GM19455 (cell line): Measurements from ENCODE around the gene KRT77.
"Not testable (repeated sequence)": the region's sequence is repeated elsewhere in the genome, so short reads cannot be mapped to it uniquely, and the experiment has no call there.

Source experiments
- ATAC-seq: cut with Tn5 transposase; IDR thresholded peaks from one replicate; pipeline ENCODE4 v1.9.1; 2021; ENCODE audit not compliant: unreplicated experiment

The KRT77 gene

DNA sequence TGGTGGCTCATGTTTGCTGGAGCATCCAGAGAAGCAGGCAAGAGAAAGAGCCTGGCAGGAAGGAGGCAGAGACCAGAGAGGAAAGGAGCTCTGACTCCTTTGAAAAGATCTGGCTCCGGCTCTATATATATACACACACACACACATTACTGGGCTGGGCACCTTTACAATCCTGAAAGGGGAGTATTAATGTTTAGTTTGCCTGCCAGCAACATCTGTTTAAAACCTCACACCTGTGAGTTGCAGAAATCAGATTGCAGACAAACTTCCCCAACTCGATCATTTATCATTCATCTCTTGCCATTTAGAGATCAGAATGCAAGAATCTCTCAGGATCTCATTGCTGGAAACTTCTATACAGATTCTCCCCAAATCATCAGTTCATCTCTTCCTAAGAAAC lies at the start of gene KRT77:
TSS of gene KRT77 (minus strand) at position 101 of the 400 bp plus-strand sequence. CDS start at position 11, 90 bp downstream.
- ATAC-seq, result no peak

DNA sequence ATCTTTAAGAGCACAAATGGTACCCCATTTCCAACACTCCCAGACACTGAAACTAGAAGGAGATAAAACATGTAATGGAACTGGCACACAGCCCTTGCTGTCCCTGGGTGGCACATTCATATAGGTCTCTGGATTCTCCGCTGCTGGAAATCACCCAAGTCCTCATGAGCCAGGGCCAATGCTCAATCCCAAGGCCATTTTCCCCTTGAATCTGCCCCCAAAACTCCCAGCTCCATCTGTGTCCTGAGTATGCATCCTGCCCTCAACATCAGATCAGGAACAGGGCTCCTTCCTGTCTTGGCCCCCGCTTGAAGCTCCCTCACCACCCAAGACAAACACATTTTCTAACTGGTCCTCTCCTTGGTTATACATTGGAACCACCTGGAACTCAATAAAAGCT lies 49.2 kb upstream of the KRT77 start:
- no peak for ATAC-seq

DNA sequence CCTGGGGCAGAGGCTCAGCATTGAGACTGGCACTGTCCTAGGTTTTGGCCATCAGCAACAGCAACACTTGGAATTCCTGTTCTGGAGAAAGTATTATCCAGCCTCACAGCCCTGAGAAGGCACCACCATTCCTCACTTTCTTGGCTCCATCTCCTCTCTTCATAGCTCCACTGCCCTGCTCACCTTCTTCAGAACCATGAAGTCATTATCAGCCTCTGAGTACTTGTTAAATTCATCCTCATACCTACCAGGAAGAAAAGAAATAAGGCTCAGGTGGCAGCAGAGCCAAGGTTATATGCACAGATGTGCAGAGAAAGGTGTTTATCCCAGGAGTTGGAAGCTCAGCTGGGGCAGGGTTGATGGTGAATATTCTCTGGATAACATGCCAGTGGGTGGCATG lies 48.5 kb upstream of the KRT77 start:
- no peak for ATAC-seq

DNA sequence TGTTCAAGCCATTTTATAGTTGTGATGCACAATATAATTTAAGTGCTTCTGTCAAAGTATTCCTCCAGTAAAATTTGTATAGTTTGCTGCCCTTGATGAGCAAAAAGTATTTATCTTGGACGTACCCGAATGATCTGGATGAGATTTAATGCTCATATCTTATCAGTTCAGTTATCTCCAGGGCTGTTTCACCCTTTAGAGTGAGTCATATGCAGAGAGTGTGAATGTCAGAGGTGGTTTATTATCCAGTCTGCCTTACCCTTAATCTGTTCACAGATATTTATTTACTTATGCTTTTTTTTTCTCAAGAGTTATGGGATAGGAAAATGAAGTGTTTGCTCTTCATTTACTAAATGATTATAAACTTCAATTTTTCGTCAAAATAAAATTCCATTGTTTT lies 47.2 kb upstream of the KRT77 start:
- ATAC-seq, result not testable (repeated sequence)

DNA sequence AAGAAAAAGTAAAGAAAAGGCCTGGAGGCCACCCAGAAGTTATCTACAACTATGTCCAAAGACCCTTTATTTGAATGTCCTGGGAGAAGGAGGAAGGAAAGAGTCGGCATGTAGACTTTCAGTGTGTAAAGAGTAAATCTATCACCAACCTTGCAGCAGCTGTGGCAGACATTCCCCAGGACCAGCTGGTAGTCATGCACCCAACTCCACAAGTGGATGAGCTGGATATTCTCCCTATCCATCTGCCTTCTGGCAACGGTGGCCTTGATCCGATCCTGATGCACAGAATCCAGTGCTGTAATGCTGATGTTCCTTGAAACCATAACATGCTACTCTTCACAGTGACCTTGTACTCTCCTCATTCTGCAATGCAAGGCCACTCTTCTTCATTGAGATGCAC lies 46.5 kb upstream of the KRT77 start:
- no peak for ATAC-seq

DNA sequence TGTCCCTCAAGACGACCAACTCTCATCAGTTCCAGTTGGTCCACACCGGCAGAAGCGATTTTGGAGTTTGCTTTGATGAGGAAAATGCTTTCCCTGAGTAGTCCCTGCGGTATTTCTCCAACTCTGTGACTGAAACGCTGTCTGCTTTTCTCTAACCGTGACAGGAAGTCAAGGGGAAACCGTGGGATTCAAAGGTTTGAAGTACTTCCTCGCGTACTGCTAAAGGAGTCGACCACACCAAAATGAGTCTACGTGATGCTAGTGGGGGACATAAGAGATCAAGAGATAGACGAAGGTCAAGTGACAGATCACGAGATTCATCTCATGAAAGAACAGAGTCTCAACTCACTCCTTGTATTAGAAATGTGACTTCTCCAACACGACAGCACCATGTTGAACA lies 45.3 kb upstream of the KRT77 start:
- no peak for ATAC-seq

DNA sequence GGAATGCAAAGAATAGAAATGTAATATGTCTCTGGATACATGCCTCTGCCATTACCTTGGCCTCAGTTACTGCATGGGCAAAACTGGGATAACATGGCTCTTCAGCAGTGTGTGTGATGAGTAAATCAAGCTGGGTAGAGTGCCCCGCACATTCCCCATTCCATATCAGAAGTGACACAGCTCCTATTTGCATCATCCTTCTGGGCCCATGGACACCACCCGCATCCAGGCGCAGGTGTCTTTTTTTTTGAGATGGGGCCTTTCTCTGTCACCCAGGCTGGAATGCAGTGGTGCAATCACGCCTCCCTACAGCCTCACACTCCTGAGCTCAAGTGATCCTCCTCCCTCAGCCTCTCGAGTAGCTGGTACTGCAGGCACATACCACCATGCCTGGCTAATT lies 42.2 kb upstream of the KRT77 start:
- no peak for ATAC-seq

DNA sequence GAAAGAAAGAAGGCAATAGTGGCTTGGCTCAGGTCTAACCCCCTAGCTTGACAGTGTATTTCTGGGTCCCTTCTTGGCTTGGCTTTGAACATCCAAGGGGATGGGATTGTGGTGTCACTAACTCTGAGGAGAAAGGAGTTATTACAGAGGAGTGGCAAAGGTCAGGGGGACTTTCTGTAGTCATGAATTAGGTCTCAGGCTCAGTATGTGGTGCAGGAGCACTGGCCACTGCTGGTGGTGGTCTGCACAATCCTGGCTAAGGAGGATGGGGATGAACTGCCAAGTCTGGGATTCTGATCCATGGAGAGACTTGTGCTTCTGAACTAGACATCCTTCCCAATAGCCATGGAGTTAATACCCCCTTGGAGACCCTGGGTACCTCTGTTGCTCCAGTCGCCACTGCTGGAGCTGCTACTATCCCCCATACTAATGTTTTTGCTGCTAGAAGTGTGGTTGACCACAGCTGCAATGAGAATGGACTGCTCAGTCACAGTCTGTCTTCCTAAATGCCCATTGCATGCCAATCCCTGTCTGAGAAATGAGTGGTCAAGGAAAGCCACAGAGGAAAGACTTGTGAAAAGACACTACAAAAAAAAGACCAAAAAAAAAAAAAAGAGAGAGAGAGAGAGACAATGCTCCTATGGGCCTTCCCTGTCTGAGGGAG lies 41.3 kb upstream of the KRT77 start:
- no peak for ATAC-seq

DNA sequence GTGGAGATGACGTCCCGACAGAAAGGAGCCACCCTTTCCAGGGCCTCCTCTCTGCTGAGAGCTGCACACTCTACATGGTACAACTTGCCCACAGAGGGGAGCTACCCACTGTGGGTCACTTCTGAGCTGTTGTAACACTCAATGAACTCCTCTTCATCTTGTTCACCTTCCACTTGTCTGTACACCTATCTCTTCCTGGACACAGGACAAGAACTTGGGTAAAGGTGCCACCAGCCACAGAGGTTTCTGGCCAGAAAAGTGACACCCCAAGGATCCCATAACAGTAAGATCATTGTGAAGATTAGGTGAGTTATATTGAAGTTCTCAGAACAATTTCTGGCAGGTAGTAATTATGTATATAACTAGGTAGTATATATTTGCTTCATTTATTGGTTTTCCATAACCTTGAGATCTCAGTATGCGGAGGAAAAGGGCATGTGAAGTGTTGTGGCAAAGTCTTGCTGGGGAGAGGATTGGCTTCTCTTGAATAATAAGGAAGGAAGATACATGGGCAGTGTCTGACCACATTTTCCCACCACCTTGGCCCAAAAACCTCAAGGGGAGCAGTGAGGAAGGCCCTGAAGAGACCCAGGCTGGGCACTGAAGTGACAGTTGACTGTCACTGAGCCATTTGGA lies 39.6 kb upstream of the KRT77 start:
- ATAC-seq, result no peak

DNA sequence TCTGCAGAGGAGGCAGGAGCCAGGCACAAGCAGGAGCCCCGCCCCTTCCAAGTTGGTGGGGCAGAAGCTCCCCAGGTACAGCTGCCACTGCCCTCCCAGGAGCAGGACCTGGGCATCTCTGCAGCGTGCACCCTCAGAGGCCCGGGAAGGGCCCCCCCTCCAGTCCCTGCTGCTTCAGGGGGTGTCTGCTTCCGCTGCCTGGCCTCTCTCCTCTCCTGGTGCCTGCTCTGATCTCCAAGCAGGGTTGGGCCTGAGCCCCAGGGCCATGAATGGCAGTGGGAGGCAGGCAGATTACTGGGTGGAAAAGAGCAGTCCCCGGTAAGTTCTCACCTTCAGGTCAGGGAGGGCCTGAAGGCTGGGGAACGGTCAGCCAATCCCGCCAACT lies 38.9 kb upstream of the KRT77 start:
- ATAC-seq, result no peak

DNA sequence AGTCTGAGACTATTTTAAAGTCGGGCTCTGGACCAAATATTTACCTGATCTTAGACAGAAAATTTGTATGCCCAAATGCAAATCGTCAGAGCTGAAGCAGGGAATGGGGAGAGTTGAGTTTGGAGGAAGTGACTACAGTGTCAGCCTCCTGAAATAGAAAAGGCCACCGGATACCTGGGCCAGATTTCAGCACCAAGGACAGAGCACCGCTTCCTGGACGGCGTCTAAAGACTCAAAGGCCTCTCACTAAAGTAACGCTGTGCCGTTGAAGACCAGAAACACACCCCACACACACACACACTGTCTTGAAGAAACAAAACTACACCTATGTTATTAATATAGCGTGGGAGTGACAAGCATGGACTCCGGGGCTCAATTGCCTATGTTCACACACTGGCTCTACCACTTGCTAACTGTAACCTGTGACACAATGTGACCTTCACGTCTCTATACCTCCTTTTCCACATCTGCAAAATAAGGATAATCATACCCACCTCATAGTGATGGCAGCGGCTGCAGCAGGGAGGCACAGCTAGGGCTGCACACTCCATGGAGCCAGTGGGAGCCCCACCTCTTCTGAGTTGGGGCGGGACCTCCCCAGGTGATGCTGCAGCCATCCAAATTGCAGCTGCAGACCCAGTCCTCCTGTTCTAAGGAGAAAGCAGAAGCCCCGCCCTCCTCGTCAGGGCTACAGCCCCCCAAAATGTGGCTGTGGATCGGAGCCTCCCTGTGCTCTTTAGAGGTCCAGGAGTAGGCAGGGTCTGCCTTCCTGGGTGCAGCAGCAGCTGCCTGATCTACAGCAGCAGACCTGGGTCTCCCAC lies 38.3 kb upstream of the KRT77 start:
- no peak for ATAC-seq

DNA sequence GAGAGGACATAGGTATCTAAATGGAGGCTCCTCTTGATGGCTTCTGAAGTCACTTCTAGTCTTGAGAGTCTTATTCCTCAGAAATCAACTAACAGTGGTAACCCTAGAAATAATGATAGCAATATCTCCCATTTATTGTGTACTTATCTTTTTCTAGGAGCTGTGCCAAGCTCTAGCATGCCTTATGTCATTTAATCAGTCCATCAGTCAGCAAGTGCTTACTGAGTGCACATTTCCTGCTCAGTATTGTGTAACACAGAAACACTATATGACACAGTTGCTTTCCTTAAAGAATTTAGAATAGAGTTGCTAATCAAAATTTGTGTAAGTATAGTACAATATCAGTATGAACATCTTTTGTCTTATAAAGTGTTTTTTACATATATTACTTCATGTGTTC lies 37.3 kb upstream of the KRT77 start:
- ATAC-seq, result no peak

DNA sequence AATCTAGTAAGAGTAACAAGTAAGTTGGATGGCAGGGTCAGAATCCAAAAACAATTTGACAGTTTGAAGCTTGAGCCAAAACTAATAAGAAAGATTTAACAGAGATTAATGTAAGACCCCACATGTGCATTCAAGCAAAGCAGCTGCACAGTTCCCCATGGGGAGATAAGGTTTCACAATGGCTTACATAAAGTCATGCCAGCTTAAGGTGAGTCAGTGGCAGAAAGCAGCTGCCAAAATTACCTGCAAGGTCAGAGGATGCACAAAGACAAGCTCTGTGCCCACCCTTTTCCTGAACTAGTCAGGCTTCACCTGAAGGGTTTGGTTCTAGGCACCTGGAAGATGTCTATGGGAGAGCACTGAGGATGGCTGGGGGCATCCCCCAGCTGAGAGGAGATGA lies 36.6 kb upstream of the KRT77 start:
- no peak for ATAC-seq

DNA sequence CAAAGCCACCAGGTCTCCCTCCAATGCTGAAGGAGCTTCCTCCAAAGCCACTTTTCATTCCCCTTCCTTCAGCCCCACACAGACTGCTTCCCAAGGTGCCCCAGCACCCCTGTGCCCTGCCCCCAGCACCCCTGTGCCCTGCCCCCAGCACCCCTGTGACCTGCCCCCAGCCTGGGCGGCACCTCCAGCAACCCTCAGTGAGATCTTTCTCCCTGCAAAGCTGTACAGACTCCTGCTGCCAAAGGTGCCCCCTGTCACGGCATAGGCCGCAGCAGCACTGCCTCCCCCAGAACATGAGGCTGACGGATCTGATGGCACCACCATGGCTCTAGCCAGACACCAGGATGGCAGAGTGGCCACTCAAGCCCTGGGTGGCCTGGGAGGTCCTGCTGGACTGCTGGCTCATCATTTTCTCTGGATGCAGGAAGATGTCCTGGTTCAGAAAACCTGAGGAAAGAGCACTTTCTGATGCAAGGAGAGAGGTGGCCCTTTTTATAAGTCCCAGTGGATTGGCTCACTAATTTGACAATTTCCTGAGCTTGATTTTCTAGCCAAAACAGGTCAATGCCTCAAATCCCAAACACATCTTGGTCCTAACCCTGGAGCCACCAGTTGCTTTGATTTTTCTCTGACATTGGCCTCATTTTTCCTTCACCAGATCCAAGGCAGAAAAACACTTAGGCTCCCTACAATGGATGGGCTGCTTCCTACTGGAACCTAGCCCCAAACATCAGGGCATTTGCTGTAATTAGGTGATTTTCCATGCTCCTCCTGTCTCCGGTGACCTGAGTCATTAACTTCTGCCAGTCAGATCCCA lies 32.7 kb upstream of the KRT77 start:
- ATAC-seq, result no peak

DNA sequence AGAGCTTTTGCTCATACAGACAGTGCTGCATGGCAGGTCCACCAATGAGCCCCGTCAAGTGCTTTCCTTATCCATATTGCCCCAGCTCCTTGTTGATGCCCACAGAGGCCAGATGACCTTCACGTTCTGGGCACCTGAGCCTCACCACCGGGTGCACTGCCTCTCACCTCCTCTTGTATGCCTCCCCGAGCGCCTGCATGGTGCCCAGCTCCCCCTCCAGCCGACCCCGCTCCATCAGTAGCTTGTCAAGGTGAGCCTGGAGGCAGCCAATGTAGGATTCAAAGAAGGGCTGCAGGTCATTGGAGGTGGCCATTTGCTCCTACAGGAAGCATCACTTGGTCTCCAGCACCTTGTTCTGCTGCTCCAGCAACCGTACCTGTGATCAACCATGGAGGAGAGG lies 31.8 kb upstream of the KRT77 start:
- ATAC-seq, result no peak

DNA sequence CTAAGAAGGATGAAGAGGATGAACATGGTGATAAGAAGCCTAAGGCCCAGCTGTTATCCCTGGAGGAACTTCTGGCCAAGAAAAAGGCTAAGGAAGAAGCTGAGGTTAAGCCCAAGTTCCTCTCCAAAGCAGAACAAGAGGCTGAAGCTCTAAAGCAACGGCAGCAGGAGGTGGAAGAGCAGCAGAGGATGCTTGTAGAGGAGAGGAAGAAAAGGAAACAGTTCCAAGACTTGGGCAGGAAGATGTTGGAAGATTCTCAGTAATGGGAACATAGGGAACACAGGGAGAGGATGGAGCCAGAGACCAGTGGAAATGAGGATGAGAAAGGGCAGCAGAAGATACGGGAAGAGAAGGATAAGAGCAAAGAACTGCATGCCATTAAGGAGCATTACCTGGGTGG lies 27.5 kb upstream of the KRT77 start:
- ATAC-seq, result no peak

DNA sequence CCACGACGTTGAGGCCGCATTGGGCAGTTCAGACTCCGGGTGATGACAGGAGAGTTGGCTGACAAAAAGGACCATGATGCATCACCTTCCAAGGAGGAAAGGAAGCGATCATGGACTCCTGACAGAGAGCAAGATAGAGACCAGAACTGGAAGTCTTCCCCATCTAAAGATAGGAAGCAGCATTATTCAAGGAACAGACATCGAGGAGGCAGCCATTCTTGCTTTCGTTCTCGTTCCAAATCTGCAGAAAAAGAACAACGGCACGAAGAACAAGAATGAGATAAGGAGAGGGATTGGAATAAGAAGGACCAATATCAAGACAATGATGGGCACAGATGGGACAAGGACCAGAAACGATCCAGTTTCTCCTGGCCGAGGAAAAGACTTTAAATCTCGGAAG lies 27.1 kb upstream of the KRT77 start:
- ATAC-seq, result no peak

DNA sequence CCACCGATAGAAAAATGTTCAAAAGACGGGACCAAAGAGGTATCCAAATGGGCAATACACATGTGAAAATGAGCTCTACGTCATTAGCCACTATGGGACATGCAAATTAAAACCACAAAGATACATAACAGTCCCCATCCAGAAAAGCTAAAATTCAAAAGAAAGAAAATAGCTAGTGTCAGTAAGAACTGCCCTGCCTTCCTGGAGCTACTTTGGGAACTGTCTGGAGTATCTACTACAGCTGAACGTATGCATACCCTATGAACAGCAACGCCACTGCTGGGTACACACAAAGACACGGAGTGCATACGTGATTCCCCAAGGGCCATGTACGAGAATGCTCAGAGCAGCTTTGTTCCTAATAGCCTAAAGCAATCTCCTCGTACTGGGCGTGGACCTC lies 25.8 kb upstream of the KRT77 start:
- no peak for ATAC-seq

DNA sequence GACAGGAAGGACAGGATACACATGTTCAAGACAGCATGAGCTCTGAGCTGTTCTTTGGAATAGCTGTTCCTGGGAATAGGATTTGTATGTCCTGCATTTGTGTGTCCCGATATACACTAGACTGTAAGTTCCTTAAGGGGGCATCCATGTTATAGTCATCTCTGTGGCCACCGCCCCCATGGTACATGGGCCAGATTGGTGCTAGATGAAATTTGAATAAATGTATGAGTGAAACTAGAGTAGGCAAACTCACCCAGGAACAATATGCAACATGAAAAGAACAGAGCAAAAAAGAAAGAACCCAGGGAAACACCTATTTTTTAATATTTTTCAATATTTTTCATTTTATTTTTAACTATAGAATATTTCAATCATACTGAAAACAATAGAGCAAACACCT lies 25.1 kb upstream of the KRT77 start:
- no peak for ATAC-seq

DNA sequence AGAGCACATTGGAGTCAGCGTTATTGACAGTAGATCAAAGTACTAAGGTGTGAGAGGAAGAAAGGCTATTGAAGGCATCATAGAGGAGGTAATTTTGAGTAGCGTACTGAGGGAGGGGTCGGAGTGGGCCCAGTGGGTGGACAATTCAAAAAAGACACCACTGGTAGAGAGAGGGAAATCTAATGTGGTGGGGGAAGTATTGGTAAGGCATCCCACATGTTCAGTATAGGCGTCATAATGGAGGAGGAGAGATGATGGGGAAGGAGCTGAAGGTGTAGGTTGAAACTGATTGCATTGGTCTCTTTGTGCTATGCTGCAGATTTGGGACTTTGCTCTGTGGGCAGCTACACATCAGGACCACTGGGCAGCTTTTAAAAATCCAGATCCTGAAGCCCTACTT lies 23.7 kb upstream of the KRT77 start:
- no peak for ATAC-seq

DNA sequence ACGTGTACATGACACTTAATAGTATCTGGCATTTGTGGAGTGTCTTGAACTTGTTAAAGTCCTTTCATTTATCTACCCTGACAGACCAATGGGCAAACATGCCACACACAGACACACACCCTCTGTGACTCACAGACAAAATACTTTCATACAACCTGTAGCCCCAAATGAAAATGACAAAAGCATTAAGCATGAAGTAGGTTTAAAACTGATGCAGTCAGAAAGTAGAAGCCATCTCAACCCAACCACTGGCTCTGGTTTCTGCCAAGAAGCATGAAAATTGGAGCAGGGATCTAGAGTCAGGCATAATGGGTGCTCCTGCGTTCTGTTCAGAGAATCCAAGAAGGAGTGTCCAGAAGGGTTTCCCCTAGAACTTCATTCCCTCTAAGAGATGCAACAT lies 23.1 kb upstream of the KRT77 start:
- ATAC-seq, result no peak
